GM23248 (cell line): Measurements from ENCODE around the gene SOX10. TPM values are rescaled to one million over a fixed set of nuclear protein-coding genes. Genes with fewer than 3 reads are reported as not detected.

Experiments
- DNase-seq: peaks from one replicate; pipeline ENCODE4 v3.0.0-alpha.2; 2015
- H2AFZ ChIP-seq: fragments of 200-600 bp; sonication (generic); 2 replicates; pipeline ENCODE4 v1.6.1; 2016; ENCODE audit warnings: antibody characterized with exemption
- H3F3A ChIP-seq: fragments of 200-600 bp; sonication (generic); 2 replicates; pipeline ENCODE4 v1.6.1; 2016; ENCODE audit warnings: mild to moderate bottlenecking, antibody characterized with exemption, mixed run types; ENCODE audit not compliant: insufficient read depth
- H3K27ac ChIP-seq: fragments of 200-600 bp; sonication (generic); 2 replicates; pipeline ENCODE4 v1.5.1; 2016; ENCODE audit warnings: mild to moderate bottlenecking
- H3K27me3 ChIP-seq: fragments of 200-600 bp; sonication (generic); replicated peaks from 2 replicates; pipeline ENCODE4 v1.6.1; 2016; ENCODE audit warnings: mild to moderate bottlenecking; ENCODE audit not compliant: insufficient read depth
- H3K36me3 ChIP-seq: fragments of 200-600 bp; sonication (generic); 2 replicates; pipeline ENCODE4 v1.6.1; 2016; ENCODE audit warnings: low read depth, mild to moderate bottlenecking
- H3K4me1 ChIP-seq: fragments of 200-600 bp; sonication (generic); 2 replicates; pipeline ENCODE4 v1.6.1; 2016; ENCODE audit warnings: mild to moderate bottlenecking; ENCODE audit not compliant: insufficient read depth
- H3K4me2 ChIP-seq: fragments of 200-600 bp; sonication (generic); one replicate; pipeline ENCODE4 v1.6.1; 2016; ENCODE audit warnings: mild to moderate bottlenecking; ENCODE audit not compliant: unreplicated experiment
- H3K4me3 ChIP-seq: fragments of 200-600 bp; sonication (generic); 2 replicates; pipeline ENCODE4 v1.5.1; 2016; ENCODE audit warnings: mild to moderate bottlenecking
- H3K79me2 ChIP-seq: fragments of 200-600 bp; sonication (generic); 2 replicates; pipeline ENCODE4 v1.6.1; 2016; ENCODE audit warnings: mild to moderate bottlenecking; ENCODE audit not compliant: insufficient read depth
- H3K9ac ChIP-seq: fragments of 200-600 bp; sonication (generic); 2 replicates; pipeline ENCODE4 v1.6.1; 2016; ENCODE audit warnings: mild to moderate bottlenecking
- H3K9me2 ChIP-seq: fragments of 200-600 bp; sonication (generic); 2 replicates; pipeline ENCODE4 v1.6.1; 2016; ENCODE audit warnings: mixed run types, mild to moderate bottlenecking, moderate library complexity; ENCODE audit not compliant: insufficient read depth
- H3K9me3 ChIP-seq: fragments of 200-600 bp; sonication (generic); one replicate; pipeline ENCODE4 v1.6.1; 2017; ENCODE audit warnings: low read depth
- H4K20me1 ChIP-seq: fragments of 200-600 bp; sonication (generic); 2 replicates; pipeline ENCODE4 v1.6.0; 2016; ENCODE audit not compliant: insufficient read depth
- EZH2 ChIP-seq: fragments of 200-600 bp; sonication (generic); IDR thresholded peaks from 2 replicates; pipeline ENCODE4 v1.6.1; 2018; ENCODE audit warnings: antibody characterized with exemption, mild to moderate bottlenecking; ENCODE audit not compliant: insufficient read depth, poor library complexity, severe bottlenecking
- EZH2phosphoT487 ChIP-seq: fragments of 200-600 bp; sonication (generic); IDR thresholded peaks from 2 replicates; pipeline ENCODE4 v1.6.1; 2018; ENCODE audit warnings: antibody characterized with exemption, moderate library complexity, mild to moderate bottlenecking, low read depth; ENCODE audit not compliant: insufficient read depth
- WGBS, 2 experiments: methylation state at CpG; one replicate each; pipeline ENCODE4 v1.1.6; 2015 to 2017; ENCODE audit warnings: low lambda C conversion rate in 2 of 2, low coverage in 1 of 2; ENCODE audit errors: missing lambda C conversion rate in 2 of 2; 5-methylcytosine and 5-hydroxymethylcytosine counted together
- in situ Hi-C: fragments of 300-500 bp; cut with MboI; formaldehyde crosslinking; loops from 2 replicates; pipeline ENCODE4 v1.15.0; 2020
- polyA plus RNA-seq: library from polyadenylated mRNA; unstranded; fragments of >200 nt; fragmentation: Nextera tagmentation; extraction: Ambion mirVana; gene quantifications from 2 replicates; pipeline ENCODE4 v1.2.1, GENCODE V29; 2016
- total RNA-seq: library from RNA; depleted of rRNA; stranded (reverse); fragments of >200 nt; shearing (Covaris generic); gene quantifications from 2 replicates; pipeline ENCODE4 v1.2.3, GENCODE V29; 2014

The SOX10 gene
- total and polyA plus RNA-seq, 2 experiments from 2014 or later = not detected

DNA sequence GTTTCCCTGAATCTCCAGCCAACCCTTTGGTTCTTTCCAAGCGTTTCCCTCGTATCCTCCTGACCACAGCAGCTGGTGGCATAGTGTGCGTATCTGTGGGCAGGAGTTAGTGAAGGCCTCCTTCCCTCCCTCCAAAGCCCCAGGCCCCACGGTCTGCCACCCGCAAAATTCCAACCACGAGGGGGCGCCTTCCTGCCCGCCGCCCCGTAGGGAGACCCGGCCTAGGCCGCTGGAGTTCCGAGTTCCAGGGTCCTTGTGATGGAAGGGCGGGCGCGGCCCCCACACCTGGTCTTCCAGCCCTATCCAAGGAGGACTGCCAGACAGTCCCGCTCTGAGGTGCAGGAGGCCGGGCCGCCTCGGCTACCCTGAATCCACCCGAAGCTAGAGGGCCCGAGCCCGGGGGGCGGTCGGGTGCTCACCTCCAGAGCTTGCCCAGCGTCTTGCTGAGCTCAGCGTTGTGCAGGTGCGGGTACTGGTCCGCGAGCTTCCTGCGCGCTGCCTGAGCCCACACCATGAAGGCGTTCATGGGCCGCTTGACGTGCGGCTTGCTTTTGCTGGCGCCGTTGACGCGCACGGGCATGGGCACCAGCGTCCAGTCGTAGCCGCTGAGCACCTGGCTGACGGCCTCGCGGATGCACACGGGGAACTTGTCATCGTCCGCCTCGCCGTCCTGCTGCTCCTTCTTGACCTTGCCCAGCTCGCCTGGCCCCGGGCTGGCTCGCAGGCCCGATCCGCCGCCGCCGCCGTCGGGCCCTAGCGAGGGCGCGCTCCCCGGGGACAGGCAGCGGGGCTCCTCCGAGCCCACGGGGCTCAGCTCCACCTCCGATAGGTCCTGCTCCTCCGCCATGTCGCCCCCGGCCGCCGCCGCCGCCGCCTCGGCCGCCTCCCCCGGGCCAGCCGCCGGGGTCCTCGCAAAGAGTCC lies 1.2 kb downstream of the SOX10 start:
- no peak overlapping the region for H3K4me2 ChIP-seq
- no peaks in the 10 kb centered on the region for H3K79me2 ChIP-seq
- no peaks in the 10 kb centered on the region for H3K27me3 ChIP-seq
- 80 to 81% methylated on average over 32 to 78 of the region's 84 CpGs for WGBS, 2 experiments
- no peaks in the 10 kb centered on the region for H4K20me1 ChIP-seq
- no peaks in the 10 kb centered on the region for H3K4me1 ChIP-seq
- no peak overlapping the region for H3K9ac ChIP-seq
- no peak overlapping the region for H2AFZ ChIP-seq
- H3K9me2 ChIP-seq = no peaks in the 10 kb centered on the region
- in situ Hi-C loops = no loop called here
- no peak for TF ChIP-seq EZH2
- H3F3A ChIP-seq = no peaks in the 10 kb centered on the region
- H3K9me3 ChIP-seq = no peaks in the 10 kb centered on the region
- DNase-seq = no peak
- H3K27ac ChIP-seq = no peak overlapping the region
- no peak overlapping the region for H3K4me3 ChIP-seq
- no peaks in the 10 kb centered on the region for H3K36me3 ChIP-seq

DNA sequence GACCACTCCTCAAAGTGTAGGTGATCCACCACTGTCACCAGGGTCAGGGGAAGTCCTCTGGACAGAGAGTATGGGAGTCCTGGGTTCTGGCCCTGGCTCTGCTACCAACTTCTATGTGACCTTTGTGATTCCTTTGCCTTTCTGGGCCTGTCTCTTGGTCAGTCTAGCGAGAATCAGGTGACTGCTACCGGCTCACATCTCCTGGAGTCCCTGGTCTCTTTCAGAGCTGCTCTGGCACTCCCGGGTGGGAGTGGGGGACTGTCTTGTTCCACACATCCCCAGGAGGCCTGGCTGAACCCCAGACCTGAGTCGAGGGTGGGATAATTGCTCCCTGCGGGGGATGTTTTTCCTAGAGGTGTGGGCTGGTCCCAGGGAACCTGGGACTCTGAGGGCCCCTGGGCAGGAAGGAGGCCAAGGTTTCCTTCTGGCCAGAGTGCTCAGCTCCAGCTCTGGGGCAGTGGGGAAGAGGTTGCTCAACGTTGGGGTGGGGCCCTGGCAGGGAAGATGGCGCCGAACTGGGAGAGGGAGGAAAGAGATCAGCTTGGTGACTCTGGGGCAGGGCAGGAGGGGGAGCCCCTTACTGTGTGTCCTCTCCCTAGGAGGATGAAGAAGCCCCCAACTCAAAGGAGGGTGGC lies 2.1 kb downstream of the SOX10 start:
- TF ChIP-seq EZH2phosphoT487 = no peak
- no peak for TF ChIP-seq EZH2
- in situ Hi-C loops = no loop called here
- Histone ChIP-seq H3K36me3 (no peaks in the 10 kb centered on the region), H3K4me2 (no peak overlapping the region), H3K4me3 (no peak overlapping the region), H3K79me2 (no peaks in the 10 kb centered on the region), H3K4me1 (no peaks in the 10 kb centered on the region), H3K27ac (no peak overlapping the region), H3K9me3 (no peaks in the 10 kb centered on the region), H2AFZ (no peak overlapping the region), H4K20me1 (no peaks in the 10 kb centered on the region), H3K27me3 (no peaks in the 10 kb centered on the region), H3F3A (no peaks in the 10 kb centered on the region), H3K9me2 (no peaks in the 10 kb centered on the region), H3K9ac (no peak overlapping the region)
- no peak for DNase-seq
- 68 to 75% methylated on average over 8 of the region's 8 CpGs for WGBS, 2 experiments

DNA sequence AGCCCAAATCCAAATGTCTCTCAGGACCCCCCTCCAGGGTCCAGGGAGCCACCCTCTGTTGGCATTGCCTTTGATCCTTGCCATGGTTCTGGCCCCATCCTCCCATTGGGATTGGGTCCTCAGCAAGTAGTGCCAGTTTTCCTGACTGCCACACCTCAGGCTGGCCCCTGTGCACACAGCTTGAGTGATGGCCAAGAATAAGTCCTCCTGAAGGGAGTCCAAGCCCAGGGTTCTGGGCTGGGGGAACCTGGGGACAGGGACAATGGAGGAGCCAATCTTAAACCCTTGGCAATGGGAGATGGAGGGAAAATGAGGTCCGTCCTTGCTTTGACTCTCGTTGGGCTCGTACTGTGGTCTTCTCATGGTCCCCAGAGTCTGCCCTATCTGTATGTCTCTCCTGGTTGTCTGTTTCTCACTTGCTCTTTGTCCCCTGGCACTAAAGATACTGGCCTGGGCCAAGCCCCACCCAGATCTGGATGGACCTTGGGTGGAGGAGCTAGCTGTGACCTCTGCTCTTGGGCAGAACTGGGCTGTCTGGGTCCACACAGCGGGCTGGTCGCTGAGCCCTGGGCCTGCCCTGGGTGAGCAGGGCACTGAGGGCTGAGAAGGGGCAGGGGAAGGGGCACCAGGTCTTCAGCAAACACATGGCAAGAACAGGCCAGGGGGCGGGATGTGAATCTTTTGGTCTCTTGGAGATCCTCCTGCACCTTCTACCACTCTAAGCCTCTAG lies 2.9 kb downstream of the SOX10 start:
- WGBS, 2 experiments = 89 to 90% methylated on average over 6 of the region's 6 CpGs
- in situ Hi-C loops = no loop called here
- TF ChIP-seq EZH2 = no peak
- TF ChIP-seq EZH2phosphoT487 = no peak

DNA sequence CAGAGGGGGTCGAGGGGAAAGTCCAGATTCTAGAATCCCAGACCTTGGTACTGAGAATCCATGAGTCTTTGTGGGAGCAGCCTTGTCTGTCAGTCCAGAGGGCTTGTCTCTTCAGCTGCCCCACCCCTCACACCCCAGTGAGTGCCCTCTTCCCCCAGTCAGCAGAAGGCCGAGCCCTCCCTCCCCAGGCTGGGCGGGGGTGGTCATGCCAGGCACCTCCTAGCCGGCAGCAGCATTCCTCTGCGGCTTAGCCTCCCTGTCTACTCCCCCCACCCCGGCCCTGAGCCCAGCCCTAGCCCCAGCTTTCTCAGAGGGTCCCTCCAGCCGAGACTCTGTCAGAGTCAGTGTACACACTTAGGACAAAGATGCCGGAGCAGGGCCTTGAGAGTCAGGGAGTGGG lies 4.6 kb downstream of the SOX10 start:
- 66 to 84% methylated on average over 4 to 8 of the region's 8 CpGs for WGBS, 2 experiments
- H2AFZ ChIP-seq = no peak overlapping the region
- no peaks in the 10 kb centered on the region for H3K9me2 ChIP-seq
- TF ChIP-seq EZH2 = no peak
- no peak for TF ChIP-seq EZH2phosphoT487
- H3K9me3 ChIP-seq = no peaks in the 10 kb centered on the region
- H3K4me3 ChIP-seq = no peak overlapping the region
- no peaks in the 10 kb centered on the region for H3F3A ChIP-seq
- no peaks in the 10 kb centered on the region for H3K36me3 ChIP-seq
- H3K9ac ChIP-seq = no peak overlapping the region
- in situ Hi-C loops = no loop called here
- H3K27ac ChIP-seq = no peak overlapping the region
- no peaks in the 10 kb centered on the region for H3K4me1 ChIP-seq
- H3K79me2 ChIP-seq = no peaks in the 10 kb centered on the region
- no peak overlapping the region for H3K4me2 ChIP-seq
- H4K20me1 ChIP-seq = no peaks in the 10 kb centered on the region
- DNase-seq = no peak
- no peaks in the 10 kb centered on the region for H3K27me3 ChIP-seq

More for the DNA sequence above, 2.9 kb downstream of the SOX10 start:
- H3K4me1 ChIP-seq = no peaks in the 10 kb centered on the region
- no peaks in the 10 kb centered on the region for H4K20me1 ChIP-seq
- H3K9ac ChIP-seq = no peak overlapping the region
- no peak for DNase-seq
- H3K27me3 ChIP-seq = no peaks in the 10 kb centered on the region
- H3K36me3 ChIP-seq = no peaks in the 10 kb centered on the region
- no peaks in the 10 kb centered on the region for H3K9me3 ChIP-seq
- H3K4me2 ChIP-seq = no peak overlapping the region
- H2AFZ ChIP-seq = no peak overlapping the region
- no peaks in the 10 kb centered on the region for H3K79me2 ChIP-seq
- no peaks in the 10 kb centered on the region for H3F3A ChIP-seq
- H3K27ac ChIP-seq = no peak overlapping the region
- H3K9me2 ChIP-seq = no peaks in the 10 kb centered on the region
- H3K4me3 ChIP-seq = no peak overlapping the region
